Hypothalamus (tissue), 51 donors: Measurements from ENCODE around the gene FIBCD1.

Source experiments
- DNase-seq, 51 donors: peaks; one replicate each; lab custom pipeline; 2025; lab: John Stamatoyannopoulos, UW

The FIBCD1 gene

DNA sequence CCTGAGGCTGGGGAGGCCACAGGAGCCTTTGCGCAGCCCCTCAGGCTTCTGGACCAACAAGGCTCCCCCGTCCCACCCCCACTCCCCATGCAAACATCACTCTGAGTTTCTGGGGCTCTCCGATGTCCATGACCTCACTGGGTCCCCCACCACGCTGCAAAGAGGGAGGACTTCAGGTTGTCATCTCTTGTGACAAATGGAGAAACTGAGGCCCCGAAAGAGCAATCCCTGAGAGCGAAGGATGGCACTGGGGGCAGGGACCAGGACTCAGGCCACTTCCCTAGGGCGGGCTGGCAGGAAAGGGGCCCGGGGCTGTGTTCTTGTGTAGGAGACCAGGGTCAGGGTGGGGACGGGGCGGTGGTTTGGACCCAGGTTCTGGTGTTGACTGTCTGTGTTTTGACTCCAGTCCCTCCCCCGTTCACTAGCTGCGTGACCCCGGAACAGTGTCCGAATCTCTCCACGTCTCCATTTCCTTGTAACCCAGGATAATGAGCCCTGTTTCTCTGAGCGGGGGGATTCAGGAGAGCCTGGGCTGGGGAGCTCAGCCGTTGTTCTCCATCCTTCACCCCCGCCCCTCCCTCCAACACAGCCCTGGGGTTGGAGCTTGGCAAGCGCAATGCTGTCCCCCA, 13.9 kb downstream of the FIBCD1 start:
- DNase-seq: no peak

DNA sequence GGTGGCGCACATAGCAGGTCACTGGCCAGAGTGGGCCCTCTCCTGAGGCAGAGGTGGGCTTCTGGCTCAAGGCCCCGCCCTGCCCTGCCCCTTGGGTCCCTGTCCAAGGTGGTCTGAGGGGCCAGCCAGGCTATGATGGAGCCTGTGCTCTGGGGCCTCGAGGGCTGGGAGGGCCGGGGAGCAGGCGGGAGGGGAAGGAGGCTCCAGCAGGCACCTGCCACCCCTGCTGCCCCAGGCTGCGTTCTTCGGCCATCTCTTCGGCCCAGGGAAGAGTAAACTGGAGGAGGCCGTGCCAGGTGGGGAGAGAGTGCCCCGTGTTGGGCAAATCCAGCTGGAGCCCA, 14.6 kb downstream of the FIBCD1 start:
- no peak for DNase-seq

- DNase-seq: no peak
These were observed 15.2 kb downstream of the FIBCD1 start for GRCh38 chr9:130923611-130924447.

- no peak for DNase-seq
These were observed 16.0 kb downstream of the FIBCD1 start for GRCh38 chr9:130922893-130923610.

- no peak for DNase-seq
These were observed 16.8 kb downstream of the FIBCD1 start for GRCh38 chr9:130921989-130922892.

GRCh38 chr9:130921300-130921988, 17.6 kb downstream of the FIBCD1 start:
- DNase-seq: no peak

- no peak for DNase-seq
These were observed 18.2 kb downstream of the FIBCD1 start for GRCh38 chr9:130920762-130921299.

- DNase-seq: no peak
These were observed 18.8 kb downstream of the FIBCD1 start for GRCh38 chr9:130920233-130920632.

DNA sequence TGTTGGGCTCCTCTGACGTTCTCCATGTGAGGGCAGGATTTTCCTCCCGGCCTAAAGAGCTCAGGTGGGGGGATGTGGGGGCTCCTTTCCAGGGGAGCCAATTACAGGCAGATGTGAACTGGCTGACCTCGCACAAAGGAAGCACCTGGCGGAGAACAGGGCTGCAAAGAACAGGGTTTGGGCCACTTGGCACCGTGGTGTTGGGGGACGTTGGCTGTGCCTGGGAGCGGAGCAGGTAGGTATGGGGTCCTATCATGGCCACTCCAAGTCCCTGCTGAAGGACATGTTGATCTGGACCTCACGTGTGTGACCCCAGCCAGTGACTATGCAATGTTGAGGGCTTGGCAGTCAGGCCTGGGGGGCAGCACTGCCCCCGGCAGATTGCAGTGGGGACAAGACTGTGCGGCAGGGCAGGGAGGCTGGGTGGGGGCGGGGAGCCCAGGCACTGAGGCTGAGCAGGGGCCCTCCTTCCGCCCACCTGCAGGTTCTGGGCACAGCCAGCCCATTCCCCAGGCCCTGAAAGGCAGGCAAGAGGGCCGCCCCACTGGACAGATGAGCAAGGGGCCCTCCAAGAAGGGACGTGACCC, 19.4 kb downstream of the FIBCD1 start:
- DNase-seq: no peak

- DNase-seq: peak in 31 of 51 donors; percentile 6 to 75 (median 39)
These were observed 20.1 kb downstream of the FIBCD1 start for GRCh38 chr9:130918826-130919558.

DNA sequence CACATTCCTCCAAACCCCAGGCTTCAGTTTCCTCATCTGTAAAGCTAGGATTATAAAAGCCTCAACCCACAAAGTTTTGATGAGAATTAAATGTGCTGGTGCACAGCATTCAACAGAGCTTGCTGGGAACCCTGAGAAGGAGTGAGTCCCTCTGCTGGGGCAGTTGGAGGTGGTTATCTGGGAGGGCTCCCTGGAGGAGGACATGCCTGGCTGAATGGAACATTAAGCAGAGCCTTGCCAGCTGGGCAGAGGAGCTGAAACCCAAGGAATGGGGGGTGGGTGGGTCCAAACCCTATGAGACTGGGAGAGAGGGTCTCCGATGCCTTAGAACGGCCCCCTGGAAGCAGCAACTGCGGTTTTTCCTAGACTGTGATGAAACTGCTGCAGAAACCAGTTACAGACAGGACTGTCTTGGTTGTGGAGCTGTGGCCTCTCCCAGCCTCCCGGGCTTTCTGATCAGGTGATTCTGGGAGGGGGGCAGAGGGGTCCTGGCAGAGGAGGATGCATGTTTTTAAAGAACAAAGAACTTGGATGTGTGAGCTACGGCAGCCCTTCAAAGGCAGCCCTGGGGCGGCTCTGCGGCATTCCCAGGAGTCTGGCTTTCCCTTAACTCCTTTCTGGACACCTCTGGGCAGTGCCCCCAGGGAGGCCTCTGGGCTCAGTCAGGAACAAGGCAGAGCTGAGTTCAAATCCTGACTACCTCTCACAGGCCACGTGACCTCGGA, 20.8 kb downstream of the FIBCD1 start:
- no peak for DNase-seq

GRCh38 chr9:130917168-130917960, 21.7 kb downstream of the FIBCD1 start:
- no peak for DNase-seq

DNA sequence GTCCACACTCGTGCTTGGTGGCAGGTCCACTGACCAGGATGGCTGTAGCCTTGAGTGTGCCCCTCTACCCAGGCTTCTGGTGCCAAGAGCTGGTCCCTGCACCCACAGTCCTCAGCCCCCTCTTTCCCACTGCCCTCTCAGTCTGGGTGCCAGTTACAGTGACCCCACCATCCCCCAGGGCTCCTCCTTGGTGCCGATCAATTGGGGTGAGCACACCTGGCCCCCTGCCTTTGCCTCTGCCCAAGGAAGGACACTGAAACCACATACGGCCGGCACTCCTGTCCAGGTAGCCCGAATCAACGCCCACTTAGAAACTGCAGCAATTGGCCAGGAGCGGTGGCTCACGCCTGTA, 24.0 kb downstream of the FIBCD1 start:
- no peak for DNase-seq

- no peak for DNase-seq
These were observed 24.5 kb downstream of the FIBCD1 start for GRCh38 chr9:130914417-130915095.

GRCh38 chr9:130913599-130914416, 25.2 kb downstream of the FIBCD1 start:
- no peak for DNase-seq
